BJ (cell line): ENCODE data around the gene MYO7A. TPM values are rescaled to one million over a fixed set of nuclear protein-coding genes. Genes with fewer than 3 reads are reported as not detected.

ENCODE experiments used
- CTCF ChIA-PET: fragments of 350-600 bp; formaldehyde crosslinking; extraction: SDS; loops from one replicate; lab custom pipeline; 2021; ENCODE audit warnings: antibody characterized with exemption, inconsistent platforms; lab: Yijun Ruan, JAX
- POLR2A ChIA-PET: fragments of 300-600 bp; sonication (Branson Sonifier 250); formaldehyde crosslinking; extraction: SDS; loops from one replicate; lab custom pipeline; 2021; ENCODE audit warnings: antibody characterized with exemption; lab: Charles Lee
- DNase-seq: peaks from one replicate; pipeline ENCODE4 v3.0.0-alpha.2; 2011; ENCODE audit warnings: low read depth
- H3K27me3 ChIP-seq: 2 replicates; pipeline ENCODE4 v1.6.0; 2011; ENCODE audit warnings: low read length; ENCODE audit not compliant: control insufficient read depth, insufficient read depth
- H3K36me3 ChIP-seq: 2 replicates; pipeline ENCODE4 v1.5.1; 2011; ENCODE audit warnings: low read length; ENCODE audit not compliant: control insufficient read depth, insufficient read depth
- H3K4me3 ChIP-seq: 2 replicates; pipeline ENCODE4 v1.5.1; 2011; ENCODE audit warnings: low read depth, mild to moderate bottlenecking, control low read depth, low read length
- CTCF ChIP-seq: IDR thresholded peaks from 2 replicates; pipeline ENCODE4 v1.5.1; 2011; ENCODE audit warnings: low read depth, mild to moderate bottlenecking, control low read depth, inconsistent platforms, low read length, moderate library complexity; ENCODE audit not compliant: insufficient read depth
- polyA plus RNA-seq: library from polyadenylated mRNA; depleted of rRNA; stranded (reverse); fragments of >200 nt; gene quantifications from 2 replicates; pipeline ENCODE4 v1.2.3, GENCODE V29; 2011

The MYO7A gene
- polyA plus RNA-seq, 1 experiment = 0.01 TPM

GRCh38 chr11:77120571-77120970 is 7.5 kb upstream of the MYO7A start:
- POLR2A ChIA-PET = no interaction called here
- H3K27me3 ChIP-seq = no peaks in the 10 kb centered on the region
- peaks cover 20% of the 10 kb centered on the region for H3K36me3 ChIP-seq
- CTCF ChIA-PET = no interaction called here
- no peak for TF ChIP-seq CTCF
- H3K4me3 ChIP-seq = no peak overlapping the region
- DNase-seq = no peak

GRCh38 chr11:77121096-77121640 is 6.9 kb upstream of the MYO7A start:
- Histone ChIP-seq H3K36me3 (peaks cover 20% of the 10 kb centered on the region), H3K4me3 (no peak overlapping the region), H3K27me3 (no peaks in the 10 kb centered on the region)
- ChIA-PET CTCF (interaction anchor here (1.2 to 2.9 kb wide), 2 partner anchors 8 to 67 kb away, joined by 4 to 18 read pairs; no protein-coding TSS in a partner anchor), POLR2A (no interaction called here)
- DNase-seq = no peak
- no peak for TF ChIP-seq CTCF

- DNase-seq = no peak
- TF ChIP-seq CTCF = no peak
- ChIA-PET CTCF (interaction anchor here (1.0 to 2.9 kb wide), 7 partner anchors 9 to 426 kb away, joined by 3 to 18 read pairs (median 4); no protein-coding TSS in a partner anchor), POLR2A (no interaction called here)
- no peaks in the 10 kb centered on the region for H3K27me3 ChIP-seq
- H3K36me3 ChIP-seq = peaks cover 20% of the 10 kb centered on the region
- no peak overlapping the region for H3K4me3 ChIP-seq
Measured at GRCh38 chr11:77121876-77122575, 6.0 kb upstream of the MYO7A start.

GRCh38 chr11:77122576-77123212 is 5.4 kb upstream of the MYO7A start:
- H3K36me3 ChIP-seq = peaks cover 20% of the 10 kb centered on the region
- H3K4me3 ChIP-seq = no peak overlapping the region
- no peaks in the 10 kb centered on the region for H3K27me3 ChIP-seq
- ChIA-PET CTCF (interaction anchor here (0.9 to 2.9 kb wide), 8 partner anchors 9 to 426 kb away, joined by 3 to 18 read pairs (median 4); no protein-coding TSS in a partner anchor), POLR2A (no interaction called here)
- no peak for TF ChIP-seq CTCF
- DNase-seq = no peak

- H3K27me3 ChIP-seq = no peaks in the 10 kb centered on the region
- POLR2A ChIA-PET = no interaction called here
- peaks cover 16% of the 10 kb centered on the region for H3K36me3 ChIP-seq
- CTCF ChIA-PET = interaction anchor here (0.9 to 2.9 kb wide), 6 partner anchors 8 to 425 kb away, joined by 3 to 18 read pairs (median 4); no protein-coding TSS in a partner anchor
- H3K4me3 ChIP-seq = no peak overlapping the region
- TF ChIP-seq CTCF = no peak
- DNase-seq = no peak
Measured at GRCh38 chr11:77123591-77123990, 4.5 kb upstream of the MYO7A start.
